NT2/D1 (cell line): ENCODE measurements around the gene ZFC3H1.

Source experiments
- DNase-seq: peaks from one replicate; pipeline ENCODE4 v3.0.0-alpha.2; 2011; ENCODE audit warnings: low read depth, low spot score
- H3K27me3 ChIP-seq: 2 replicates; pipeline ENCODE4 v1.6.0; 2011; ENCODE audit warnings: mild to moderate bottlenecking; ENCODE audit not compliant: insufficient read length, insufficient read depth
- H3K36me3 ChIP-seq: 2 replicates; pipeline ENCODE4 v1.6.1; 2011; ENCODE audit warnings: mild to moderate bottlenecking, low read length, mixed read lengths; ENCODE audit not compliant: insufficient read depth, insufficient read length
- H3K4me1 ChIP-seq: 2 replicates; pipeline ENCODE4 v1.5.1; 2011; ENCODE audit not compliant: insufficient read depth, insufficient read length
- H3K4me3 ChIP-seq: 2 replicates; pipeline ENCODE4 v1.5.1; 2011; ENCODE audit warnings: low read depth; ENCODE audit not compliant: insufficient read length
- H3K9ac ChIP-seq: 2 replicates; pipeline ENCODE4 v1.6.0; 2011; ENCODE audit warnings: low read depth; ENCODE audit not compliant: insufficient read length
- H3K9me3 ChIP-seq: 2 replicates; pipeline ENCODE4 v1.5.1; 2011; ENCODE audit warnings: mild to moderate bottlenecking, low read length; ENCODE audit not compliant: insufficient read depth
- SUZ12 ChIP-seq: IDR thresholded peaks from 2 replicates; pipeline ENCODE4 v1.6.1; 2011; ENCODE audit not compliant: insufficient read length, insufficient read depth; ENCODE audit errors: extremely low read depth
- YY1 ChIP-seq: IDR thresholded peaks from 2 replicates; pipeline ENCODE4 v1.6.1; 2011; ENCODE audit not compliant: insufficient read length, insufficient read depth
- ZNF274 ChIP-seq: IDR thresholded peaks from 2 replicates; pipeline ENCODE4 v1.6.1; 2011; ENCODE audit warnings: mild to moderate bottlenecking, low read depth, low read length

The ZFC3H1 gene

GRCh38 chr12:71602761-71603577, 60.7 kb downstream of the ZFC3H1 start:
- H3K4me3 ChIP-seq = no peak overlapping the region
- no peak overlapping the region for H3K9ac ChIP-seq
- no peaks in the 10 kb centered on the region for H3K4me1 ChIP-seq
- TF ChIP-seq YY1 (no peak), ZNF274 (no peak), SUZ12 (no peak)
- H3K9me3 ChIP-seq = no peaks in the 10 kb centered on the region
- H3K27me3 ChIP-seq = no peaks in the 10 kb centered on the region
- DNase-seq = no peak
- peaks cover 25% of the 10 kb centered on the region for H3K36me3 ChIP-seq

- Histone ChIP-seq H3K9me3 (no peaks in the 10 kb centered on the region), H3K9ac (no peak overlapping the region), H3K36me3 (peaks cover 10% of the 10 kb centered on the region), H3K4me3 (no peak overlapping the region), H3K4me1 (no peaks in the 10 kb centered on the region), H3K27me3 (no peaks in the 10 kb centered on the region)
- DNase-seq = no peak
- TF ChIP-seq ZNF274 (no peak), SUZ12 (no peak), YY1 (no peak)
Measured at GRCh38 chr12:71601546-71601945, 62.1 kb downstream of the ZFC3H1 start.

GRCh38 chr12:71599210-71599609, 64.4 kb downstream of the ZFC3H1 start:
- TF ChIP-seq ZNF274 (no peak), YY1 (no peak), SUZ12 (no peak)
- H3K9ac ChIP-seq = no peak overlapping the region
- DNase-seq = no peak
- no peaks in the 10 kb centered on the region for H3K9me3 ChIP-seq
- no peaks in the 10 kb centered on the region for H3K27me3 ChIP-seq
- H3K36me3 ChIP-seq = no peaks in the 10 kb centered on the region
- H3K4me3 ChIP-seq = no peak overlapping the region
- no peaks in the 10 kb centered on the region for H3K4me1 ChIP-seq

- TF ChIP-seq ZNF274 (no peak), SUZ12 (no peak), YY1 (no peak)
- no peak overlapping the region for H3K4me3 ChIP-seq
- H3K36me3 ChIP-seq = no peaks in the 10 kb centered on the region
- H3K9ac ChIP-seq = no peak overlapping the region
- H3K4me1 ChIP-seq = no peaks in the 10 kb centered on the region
- DNase-seq = no peak
- H3K9me3 ChIP-seq = no peaks in the 10 kb centered on the region
- H3K27me3 ChIP-seq = no peaks in the 10 kb centered on the region
Measured at GRCh38 chr12:71594214-71594948, 69.3 kb downstream of the ZFC3H1 start.

GRCh38 chr12:71592841-71593240, 70.8 kb downstream of the ZFC3H1 start:
- DNase-seq = no peak
- no peaks in the 10 kb centered on the region for H3K36me3 ChIP-seq
- H3K4me3 ChIP-seq = no peak overlapping the region
- H3K4me1 ChIP-seq = no peaks in the 10 kb centered on the region
- H3K9ac ChIP-seq = no peak overlapping the region
- no peaks in the 10 kb centered on the region for H3K27me3 ChIP-seq
- TF ChIP-seq SUZ12 (no peak), YY1 (no peak), ZNF274 (no peak)
- H3K9me3 ChIP-seq = peaks cover under 1% of the 10 kb centered on the region; the same call in 1 of the 2 replicates

GRCh38 chr12:71591601-71592000, 72.0 kb downstream of the ZFC3H1 start:
- Histone ChIP-seq H3K9me3 (peaks cover 11% of the 10 kb centered on the region; the same call in 1 of the 2 replicates), H3K27me3 (no peaks in the 10 kb centered on the region), H3K36me3 (no peaks in the 10 kb centered on the region), H3K4me3 (no peak overlapping the region), H3K4me1 (no peaks in the 10 kb centered on the region), H3K9ac (no peak overlapping the region)
- no peak for TF ChIP-seq SUZ12
- no peak for TF ChIP-seq ZNF274
- TF ChIP-seq YY1 = no peak
- peak; percentile 51 for DNase-seq

- DNase-seq = no peak
- Histone ChIP-seq H3K36me3 (no peaks in the 10 kb centered on the region), H3K27me3 (no peaks in the 10 kb centered on the region), H3K9ac (no peak overlapping the region), H3K4me1 (no peaks in the 10 kb centered on the region), H3K4me3 (no peak overlapping the region), H3K9me3 (peaks cover 11% of the 10 kb centered on the region; the same call in 1 of the 2 replicates)
- TF ChIP-seq YY1 = no peak
- TF ChIP-seq SUZ12 = no peak
- no peak for TF ChIP-seq ZNF274
Measured at GRCh38 chr12:71589478-71589881, 74.2 kb downstream of the ZFC3H1 start.
